Pancreas (tissue), 10 donors: ENCODE results near the gene OGFOD2. TPM values are rescaled to one million over a fixed set of nuclear protein-coding genes. Genes with fewer than 3 reads are reported as not detected.
"Not testable (repeated sequence)": the region's sequence is repeated elsewhere in the genome, so short reads cannot be mapped to it uniquely, and the experiment has no call there.

Source experiments
- ATAC-seq, 4 donors: fragments of 200-7000 bp; cut with Tn5 transposase; one replicate each; pipeline versions ENCODE4 v1.8.0 to v1.9.1; 2020; ENCODE audit warnings: mild to moderate bottlenecking in 4 of 4, moderate library complexity in 4 of 4
- DNase-seq, 6 donors: peaks; one replicate each; pipeline ENCODE4 v3.0.0-alpha.2; 2020
- FAIRE-seq: peaks from 2 replicates; lab custom pipeline; 2012; peaks lifted over from hg19 to GRCh38; lab: Jason Lieb, UNC
- H3K27ac ChIP-seq, 4 donors: fragments of 200-600 bp; sonication (generic); 1 replicate in 3 of 4; 2 replicates in 1 of 4; pipeline versions ENCODE4 v1.5.0 to v1.8.0; 2020
- H3K27me3 ChIP-seq, 4 donors: fragments of 200-600 bp; one replicate each; pipeline ENCODE4 v1.8.0; 2021
- H3K36me3 ChIP-seq, 3 donors: fragments of 200-600 bp; sonication (generic) in 1 of 3; one replicate each; pipeline versions ENCODE4 v1.5.0 to v1.8.0; 2020 to 2021
- H3K4me1 ChIP-seq, 3 donors: fragments of 200-600 bp; one replicate each; pipeline ENCODE4 v1.8.0; 2021
- H3K4me3 ChIP-seq, 4 donors: fragments of 200-600 bp; sonication (generic) in 2 of 4; one replicate each; pipeline versions ENCODE4 v1.5.0 to v1.8.0; 2020 to 2021
- H3K9me3 ChIP-seq, 4 donors: fragments of 200-600 bp; one replicate each; pipeline ENCODE4 v1.8.0; 2021
- CTCF ChIP-seq, 4 donors: fragments of 200-600 bp; sonication (generic) in 3 of 4; IDR thresholded peaks; one replicate each; pipeline versions ENCODE4 v1.5.0 to v1.8.0; 2021; ENCODE audit warnings: antibody characterized with exemption in 4 of 4
- WGBS, 2 donors: extraction: QIAGEN DNeasy Blood & Tissue Kit; methylation state at CpG; one replicate each; pipeline ENCODE4 v1.1.7; 2013; 5-methylcytosine and 5-hydroxymethylcytosine counted together
- intact Hi-C, 3 donors: fragments of 100-400 bp; cut with DNase I; formaldehyde crosslinking; loops; one replicate each; pipeline versions ENCODE4 v1.11.1 to v1.14.2; 2022
- polyA plus RNA-seq, 2 donors: library from polyadenylated mRNA; stranded (reverse); fragments of 200-250 nt; gene quantifications; one replicate each; pipeline ENCODE4 v1.2.3, GENCODE V29; 2013
- total RNA-seq, 6 donors: library from RNA; stranded (reverse); fragmentation: NEBNext Ultra II Directional in 4 of 6; extraction: Animal tissue kit (Norgen Biotek cat#: 25700) in 4 of 6; gene quantifications; one replicate each; pipeline versions ENCODE4 v1.2.1 to v1.2.4, GENCODE V29; 2021 to 2023
- donor health status: healthy with polysubstance abuse.
- donor health status: DM: no; HTN: no; CAD: no; lungs with moderate emphysema.
- donor health status: DM: no; HTN: no; CAD: no.
- donor health status: control.
- donor health status: control.
- donor health status: Bipolar disorder and iron deficiency.
- donor health status: DM: yes; HTN: yes; CAD: no.
- donor health status: DM: no; HTN: no; CAD: no.
- donor health status: DM: no; HTN: no; CAD: no.
- donor health status: DM: yes; HTN: yes; CAD: no.

Gene OGFOD2
- total and polyA plus RNA-seq, 8 donors, result 12.9 to 30.9 (median 18.4) TPM

GRCh38 chr12:123010681-123011080, 35.6 kb downstream of the OGFOD2 start:
- peaks cover 0 to 4% (median 0%) of the 10 kb centered on the region in 3 donors for H3K36me3 ChIP-seq
- no peak for ATAC-seq
- no peak for DNase-seq
- intact Hi-C loops, result no loop called here
- no peaks in the 10 kb centered on the region for H3K4me1 ChIP-seq
- no peak for FAIRE-seq
- no peak overlapping the region for H3K27ac ChIP-seq
- no peaks in the 10 kb centered on the region for H3K9me3 ChIP-seq
- no peak for TF ChIP-seq CTCF (IDR thresholded peaks at IDR 0.05)
- no peak overlapping the region for H3K4me3 ChIP-seq
- WGBS, 2 donors, result 93 to 95% methylated on average over 4 of the region's 4 CpGs
- no peaks in the 10 kb centered on the region for H3K27me3 ChIP-seq

GRCh38 chr12:123011701-123012100, 36.7 kb downstream of the OGFOD2 start:
- no peak overlapping the region for H3K4me3 ChIP-seq
- H3K27ac ChIP-seq, result no peak overlapping the region
- ATAC-seq, result no peak
- no peaks in the 10 kb centered on the region for H3K27me3 ChIP-seq
- peaks cover 0 to 4% (median 0%) of the 10 kb centered on the region in 3 donors for H3K36me3 ChIP-seq
- no peak for TF ChIP-seq CTCF (IDR thresholded peaks at IDR 0.05)
- no peaks in the 10 kb centered on the region for H3K9me3 ChIP-seq
- 83 to 89% methylated on average over 6 of the region's 6 CpGs for WGBS, 2 donors
- no peaks in the 10 kb centered on the region for H3K4me1 ChIP-seq
- DNase-seq, result peak in 1 of 6 donors; percentile 23
- intact Hi-C loops, result no loop called here
- FAIRE-seq, result no peak

- Histone ChIP-seq H3K4me1 (no peaks in the 10 kb centered on the region), H3K27ac (no peak overlapping the region), H3K27me3 (no peaks in the 10 kb centered on the region), H3K36me3 (peaks cover 0 to 4% (median 0%) of the 10 kb centered on the region in 3 donors), H3K4me3 (no peak overlapping the region), H3K9me3 (no peaks in the 10 kb centered on the region)
- DNase-seq, result peak in 1 of 6 donors; percentile 48
- FAIRE-seq, result no peak
- ATAC-seq, result no peak
- WGBS, 2 donors, result 94 to 95% methylated on average over 19 of the region's 19 CpGs
- TF ChIP-seq CTCF (IDR thresholded peaks at IDR 0.05), result no peak
- intact Hi-C loops, result no loop called here
These were observed 38.4 kb downstream of the OGFOD2 start for GRCh38 chr12:123013185-123014095.

DNA sequence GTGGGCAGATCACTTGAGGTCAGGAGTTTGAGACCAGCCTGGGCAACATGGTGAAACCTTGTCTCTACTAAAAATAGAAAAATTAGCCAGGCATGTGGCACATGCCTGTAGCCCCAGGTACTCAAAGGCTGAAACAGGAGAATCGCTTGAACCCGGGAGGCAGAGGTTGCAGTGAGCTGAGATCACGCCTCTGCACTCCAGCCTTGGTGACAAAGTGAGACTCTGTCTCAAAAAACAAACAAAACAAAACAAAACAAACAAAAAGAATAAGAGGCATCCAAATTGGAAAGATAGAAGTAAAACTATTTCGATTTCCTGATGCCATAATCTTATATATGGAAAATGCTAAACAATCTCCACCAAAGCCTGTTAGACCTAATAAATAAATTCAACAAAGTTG, 39.4 kb downstream of the OGFOD2 start:
- H3K36me3 ChIP-seq, intact Hi-C loops, H3K9me3 ChIP-seq, H3K4me1 ChIP-seq, H3K4me3 ChIP-seq, H3K27ac ChIP-seq, DNase-seq, ATAC-seq, FAIRE-seq, H3K27me3 ChIP-seq: not testable (repeated sequence)
- WGBS, 2 donors, result 95 to 98% methylated on average over 4 of the region's 4 CpGs

- no peaks in the 10 kb centered on the region for H3K36me3 ChIP-seq
- H3K27me3 ChIP-seq, result no peaks in the 10 kb centered on the region
- no peak overlapping the region for H3K4me3 ChIP-seq
- DNase-seq (no peak), ATAC-seq (no peak), FAIRE-seq (no peak)
- intact Hi-C loops, result no loop called here
- 96 to 100% methylated on average over 1 of the region's 1 CpG for WGBS, 2 donors
- TF ChIP-seq CTCF (IDR thresholded peaks at IDR 0.05), result no peak
- H3K4me1 ChIP-seq, result no peaks in the 10 kb centered on the region
- H3K9me3 ChIP-seq, result no peaks in the 10 kb centered on the region
- H3K27ac ChIP-seq, result no peak overlapping the region
These were observed 42.7 kb downstream of the OGFOD2 start for GRCh38 chr12:123017753-123018152.
